Measurements from ENCODE around the gene TCTN1. TPM values are rescaled to one million over a fixed set of nuclear protein-coding genes. Genes with fewer than 3 reads are reported as not detected.

The TCTN1 gene
- total and polyA plus RNA-seq, 9 of the 15 experiments (the other 6 are each of a cell fraction or from before 2014, with no cell fraction given): 0.32 to 12.5 (median 4.0) TPM

GRCh38 chr12:110698171-110698902 lies 84.4 kb downstream of the TCTN1 start (continued):
- TF ChIP-seq MNT (conservative IDR thresholded peaks at IDR 0.05) (peak in 1 of 2 experiments; percentile 45; a peak in 1 of 4 replicates), CTCF (IDR thresholded peaks at IDR 0.05 in 2 of 3, conservative IDR thresholded peaks at IDR 0.05 in 1 of 3; ENCODE audit: insufficient read depth in 2 of 3, low read depth in 1 of 3, low read length in 3 of 3) (peak; percentile 93 to 98 (median 96)), ZNF395 (CRISPR knock-in tag; IDR thresholded peaks at IDR 0.05) (peak; percentile 17; the same call in 1 of the 2 replicates), JUN (IDR thresholded peaks at IDR 0.05; ENCODE audit: borderline replicate concordance, low read depth, low read length) (peak; percentile 57), JUN (CRISPR knock-in tag; IDR thresholded peaks at IDR 0.05; ENCODE audit: borderline replicate concordance) (no peak), CBX1 (IDR thresholded peaks at IDR 0.05; ENCODE audit: low read depth) (0 out of 2 replicates have a peak, but pooled peaks have one; percentile 49), CEBPB (tag; IDR thresholded peaks at IDR 0.05) (no peak), DMBX1 (CRISPR knock-in tag; IDR thresholded peaks at IDR 0.05; ENCODE audit: borderline replicate concordance) (0 out of 2 replicates have a peak, but pooled peaks have one; percentile 23), GMEB1 (CRISPR knock-in tag; IDR thresholded peaks at IDR 0.05) (no peak), ZNF316 (IDR thresholded peaks at IDR 0.05) (peak; percentile 91), BCOR (IDR thresholded peaks at IDR 0.05) (peak; percentile 64), KAT7 (CRISPR knock-in tag; IDR thresholded peaks at IDR 0.05; ENCODE audit: borderline replicate concordance) (0 out of 2 replicates have a peak, but pooled peaks have one; percentile 40), SMAD2 (IDR thresholded peaks at IDR 0.05; ENCODE audit: low read depth, low read length) (no peak), NRF1 (conservative IDR thresholded peaks at IDR 0.05 in 1 of 2, IDR thresholded peaks at IDR 0.05 in 1 of 2) (peak; percentile 70 to 74), ELF1 (tag; IDR thresholded peaks at IDR 0.05) (0 out of 2 replicates have a peak, but pooled peaks have one; percentile 40)
